Stimulated activated naive CD4-positive, alpha-beta T cell (primary cell): Measurements from ENCODE around the gene ZNF362.
A peak's percentile ranks its signal among the peaks of the same experiment; 100 is the strongest.
"Not testable (repeated sequence)": the region's sequence is repeated elsewhere in the genome, so short reads cannot be mapped to it uniquely, and the experiment has no call there.

Experiments used
- DNase-seq, 6 experiments: peaks; one replicate each; lab custom pipeline; 2025; lab: John Stamatoyannopoulos, UW

Gene ZNF362

GRCh38 chr1:33256471-33257206, at the start of gene ZNF362:
ZNF362 (plus strand) TSS chr1:33256492; CDS start chr1:33270575, 14,083 bp downstream.
- peak; percentile 51 to 77 (median 63) for DNase-seq

GRCh38 chr1:33211972-33212371, 44.3 kb upstream of the ZNF362 start:
- no peak for DNase-seq

GRCh38 chr1:33219886-33220661, 36.2 kb upstream of the ZNF362 start:
- no peak for DNase-seq

- DNase-seq: no peak
Measured at GRCh38 chr1:33220676-33221384, 35.5 kb upstream of the ZNF362 start.

GRCh38 chr1:33221385-33221758, 34.9 kb upstream of the ZNF362 start:
- DNase-seq: no peak

- DNase-seq: no peak
Measured at GRCh38 chr1:33222381-33222780, 33.9 kb upstream of the ZNF362 start.

- DNase-seq: no peak
Measured at GRCh38 chr1:33224166-33224707, 32.1 kb upstream of the ZNF362 start.

GRCh38 chr1:33225586-33225985, 30.7 kb upstream of the ZNF362 start:
- no peak for DNase-seq

- no peak for DNase-seq
Measured at GRCh38 chr1:33228935-33229487, 27.3 kb upstream of the ZNF362 start.

- DNase-seq: no peak
Measured at GRCh38 chr1:33231166-33231565, 25.1 kb upstream of the ZNF362 start.

GRCh38 chr1:33232716-33233115, 23.6 kb upstream of the ZNF362 start:
- DNase-seq: no peak

- DNase-seq: no peak
Measured at GRCh38 chr1:33234131-33234530, 22.2 kb upstream of the ZNF362 start.

- DNase-seq: no peak
Measured at GRCh38 chr1:33234588-33234990, 21.7 kb upstream of the ZNF362 start.

GRCh38 chr1:33235521-33235920, 20.8 kb upstream of the ZNF362 start:
- no peak for DNase-seq

- DNase-seq: no peak
Measured at GRCh38 chr1:33236498-33236897, 19.8 kb upstream of the ZNF362 start.

- DNase-seq: peak in 4 of 6 experiments; percentile 2 to 43 (median 30)
Measured at GRCh38 chr1:33237579-33237978, 18.7 kb upstream of the ZNF362 start.

- DNase-seq: not testable (repeated sequence)
Measured at GRCh38 chr1:33238194-33238724, 18.0 kb upstream of the ZNF362 start.

- not testable (repeated sequence) for DNase-seq
Measured at GRCh38 chr1:33239410-33239809, 16.9 kb upstream of the ZNF362 start.

GRCh38 chr1:33241866-33242265, 14.4 kb upstream of the ZNF362 start:
- no peak for DNase-seq

GRCh38 chr1:33242652-33243051, 13.6 kb upstream of the ZNF362 start:
- no peak for DNase-seq

GRCh38 chr1:33244143-33244808, 12.0 kb upstream of the ZNF362 start:
- DNase-seq: no peak
